Subcutaneous adipose tissue (tissue), 4 donors: ENCODE results near the gene AP4M1. TPM values are rescaled to one million over a fixed set of nuclear protein-coding genes. Genes with fewer than 3 reads are reported as not detected.

ENCODE experiments used
- total RNA-seq, 4 donors: library from RNA; depleted of rRNA; stranded (reverse); fragments of >200 nt; gene quantifications; one replicate each; pipeline ENCODE4 v1.1.0, GENCODE V29; 2016
- TF ChIP-seq, protein P1 (sequence below): fragments of 450-650 bp; IDR thresholded peaks from one replicate; pipeline ENCODE4 v1.5.1; 2016; ENCODE audit warnings: low read depth, mild to moderate bottlenecking, control low read depth, antibody characterized with exemption, moderate library complexity

AP4M1 gene
- total RNA-seq, 4 donors from 2014 or later, result 6.7 to 25.6 (median 18.0) TPM

DNA sequence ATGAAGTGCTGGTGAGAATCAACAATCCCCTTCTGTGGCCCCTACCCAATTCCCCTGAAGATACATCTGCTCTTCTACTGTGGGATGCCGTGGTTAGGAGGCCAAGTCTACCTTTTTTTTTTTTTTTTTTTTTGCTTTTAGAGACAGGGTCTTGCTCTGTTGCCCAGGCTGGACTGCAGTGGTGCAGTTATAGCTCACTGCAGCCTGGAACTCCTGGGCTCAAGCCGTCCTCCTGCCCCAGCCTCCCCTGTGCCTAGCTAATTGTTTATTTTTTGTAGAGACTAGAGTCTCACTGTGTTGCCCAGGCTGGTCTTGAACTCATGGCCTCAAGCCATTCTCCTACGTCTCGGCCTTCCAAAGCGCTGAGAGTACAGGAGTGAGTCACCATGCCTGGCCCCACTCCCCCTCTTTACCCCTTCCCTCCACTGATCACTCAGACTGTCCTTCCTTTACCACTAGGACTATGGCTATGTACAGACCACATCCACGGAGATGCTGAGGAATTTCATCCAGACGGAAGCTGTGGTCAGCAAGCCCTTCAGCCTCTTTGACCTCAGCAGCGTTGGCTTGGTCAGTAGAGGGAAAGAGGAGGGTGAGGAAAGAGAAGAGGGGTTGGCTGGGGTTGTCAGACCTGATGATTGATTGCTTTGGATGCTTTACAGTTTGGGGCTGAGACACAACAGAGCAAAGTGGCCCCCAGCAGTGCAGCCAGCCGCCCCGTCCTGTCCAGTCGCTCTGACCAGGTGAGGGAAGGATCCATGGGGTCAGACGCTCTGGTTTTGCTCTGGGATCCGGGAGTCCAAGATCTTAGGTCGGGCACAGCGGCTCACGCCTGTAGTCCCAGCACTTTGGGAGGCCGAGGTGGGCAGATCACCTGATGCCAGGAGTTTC lies 1.8 kb downstream of the AP4M1 start:
- TF ChIP-seq, protein P1, sequence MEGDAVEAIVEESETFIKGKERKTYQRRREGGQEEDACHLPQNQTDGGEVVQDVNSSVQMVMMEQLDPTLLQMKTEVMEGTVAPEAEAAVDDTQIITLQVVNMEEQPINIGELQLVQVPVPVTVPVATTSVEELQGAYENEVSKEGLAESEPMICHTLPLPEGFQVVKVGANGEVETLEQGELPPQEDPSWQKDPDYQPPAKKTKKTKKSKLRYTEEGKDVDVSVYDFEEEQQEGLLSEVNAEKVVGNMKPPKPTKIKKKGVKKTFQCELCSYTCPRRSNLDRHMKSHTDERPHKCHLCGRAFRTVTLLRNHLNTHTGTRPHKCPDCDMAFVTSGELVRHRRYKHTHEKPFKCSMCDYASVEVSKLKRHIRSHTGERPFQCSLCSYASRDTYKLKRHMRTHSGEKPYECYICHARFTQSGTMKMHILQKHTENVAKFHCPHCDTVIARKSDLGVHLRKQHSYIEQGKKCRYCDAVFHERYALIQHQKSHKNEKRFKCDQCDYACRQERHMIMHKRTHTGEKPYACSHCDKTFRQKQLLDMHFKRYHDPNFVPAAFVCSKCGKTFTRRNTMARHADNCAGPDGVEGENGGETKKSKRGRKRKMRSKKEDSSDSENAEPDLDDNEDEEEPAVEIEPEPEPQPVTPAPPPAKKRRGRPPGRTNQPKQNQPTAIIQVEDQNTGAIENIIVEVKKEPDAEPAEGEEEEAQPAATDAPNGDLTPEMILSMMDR, result no peak

- TF ChIP-seq, protein P1, result no peak
Observed at GRCh38 chr7:100105534-100105933, 4.1 kb downstream of the AP4M1 start.

DNA sequence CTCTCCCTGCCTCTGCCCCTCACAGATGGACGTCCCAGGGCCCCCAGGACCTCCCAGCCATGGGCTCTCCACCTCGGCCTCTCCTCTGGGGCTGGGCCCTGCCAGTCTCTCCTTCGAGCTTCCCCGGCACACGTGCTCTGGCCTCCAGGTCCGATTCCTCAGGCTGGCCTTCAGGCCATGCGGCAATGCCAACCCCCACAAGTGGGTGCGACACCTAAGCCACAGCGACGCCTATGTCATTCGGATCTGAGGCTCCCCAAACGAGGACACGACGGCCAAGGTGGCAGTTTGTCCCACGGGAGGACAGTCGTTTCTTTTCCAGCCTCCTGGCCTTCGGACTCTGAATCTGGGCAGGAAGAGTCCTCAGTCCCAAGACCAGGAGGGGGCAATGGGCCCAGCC lies 5.2 kb downstream of the AP4M1 start:
- TF ChIP-seq, protein P1, result no peak

DNA sequence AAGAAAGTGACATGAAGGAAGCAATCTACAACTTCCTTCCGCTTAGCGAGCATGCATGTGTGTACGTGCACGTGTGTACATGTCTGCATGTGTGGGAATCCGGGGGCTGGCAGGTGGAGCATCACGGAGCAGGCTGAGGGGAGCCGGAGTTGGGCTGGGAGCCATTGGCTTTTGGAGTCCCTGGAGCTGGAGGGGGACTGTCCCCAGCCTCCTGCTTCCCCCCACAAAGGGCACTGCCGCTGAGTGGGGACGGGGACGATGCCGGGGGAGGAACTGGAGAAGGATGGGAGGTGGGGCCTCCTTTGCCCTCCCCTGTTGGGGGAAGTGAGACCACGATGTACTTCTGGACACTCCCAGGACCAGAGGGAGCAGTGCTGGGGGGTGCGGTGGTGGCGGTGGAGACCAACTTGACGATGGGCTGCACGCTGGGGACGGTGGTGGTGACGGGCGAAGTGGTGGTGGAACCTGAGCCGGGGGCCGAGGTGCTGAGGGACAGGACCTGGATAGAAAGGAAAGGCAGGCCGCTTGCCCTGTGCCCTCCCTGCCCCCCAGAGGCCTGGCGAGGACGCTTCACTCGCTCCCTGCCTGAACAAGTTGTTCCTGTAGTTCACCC lies 5.8 kb downstream of the AP4M1 start:
- TF ChIP-seq, protein P1, result no peak

GRCh38 chr7:100107890-100108289 lies 6.4 kb downstream of the AP4M1 start:
- TF ChIP-seq, protein P1, result no peak

DNA sequence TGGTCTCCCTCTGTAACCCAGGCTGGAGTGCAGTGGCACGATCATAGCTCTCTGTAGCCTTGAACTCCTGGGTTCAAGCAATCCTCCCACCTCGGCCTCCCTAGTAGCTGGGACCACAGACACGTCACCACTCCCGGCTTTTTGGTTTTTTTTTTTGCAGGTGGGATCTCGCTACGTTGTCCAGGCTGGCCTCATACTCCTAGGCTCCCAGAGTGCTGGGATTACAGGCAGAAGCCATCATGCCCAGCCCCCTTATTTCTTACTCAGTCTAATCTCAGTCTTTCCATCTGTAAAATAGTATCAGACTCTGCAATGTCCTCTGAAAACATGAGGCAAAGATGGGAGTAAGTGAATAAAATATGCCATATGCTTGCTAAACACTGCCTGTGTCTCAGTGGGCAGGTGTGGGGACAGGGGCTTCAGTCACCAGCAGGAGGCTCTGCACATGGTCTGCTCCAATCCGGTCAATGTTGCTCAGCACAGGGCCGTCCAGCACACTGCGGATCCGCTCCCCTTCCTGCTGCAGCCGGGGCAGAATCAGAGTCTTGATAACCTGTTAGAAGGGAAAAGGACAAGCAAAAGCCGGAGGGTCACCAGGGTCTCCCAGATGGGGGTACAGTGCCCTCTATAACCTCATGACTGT lies 8.2 kb downstream of the AP4M1 start:
- TF ChIP-seq, protein P1, result no peak

DNA sequence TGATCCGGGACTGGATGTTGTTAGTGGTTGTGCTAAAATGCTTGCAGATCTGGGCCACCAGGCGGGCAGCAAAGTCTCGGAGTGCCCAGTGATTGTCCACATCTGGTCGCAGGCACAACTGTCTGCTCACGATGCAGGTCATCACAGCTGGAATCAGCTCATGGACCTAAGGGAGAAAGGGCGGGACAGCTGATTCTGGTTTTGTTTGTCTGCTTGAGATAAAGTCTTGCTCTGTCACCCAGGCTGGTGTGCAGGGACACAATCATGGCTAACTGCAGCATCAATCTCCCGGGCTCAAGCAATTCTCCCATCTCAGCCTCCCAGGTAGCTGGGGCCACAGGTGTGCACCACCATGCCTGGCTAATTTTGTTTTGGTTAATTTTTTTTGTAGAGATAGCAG lies 9.7 kb downstream of the AP4M1 start:
- TF ChIP-seq, protein P1, result no peak
